HepG2 (cell line): ENCODE measurements around the gene ALG11. TPM values are rescaled to one million over a fixed set of nuclear protein-coding genes. Genes with fewer than 3 reads are reported as not detected.

ENCODE experiments used
- CENPBD1 ChIP-seq: sonication (generic); formaldehyde crosslinking; IDR thresholded peaks from 2 replicates; pipeline ENCODE4 v1.8.0; 2022; ENCODE audit warnings: missing genetic modification reagents, low read depth, mild to moderate bottlenecking, borderline replicate concordance
- EP300 ChIP-seq, 3 experiments: sonication (generic) in 1 of 3; formaldehyde crosslinking in 1 of 3; IDR thresholded peaks; 2 replicates each; pipeline versions ENCODE4 v1.5.1 to v1.6.1; 2011 to 2020; ENCODE audit warnings: low read depth in 2 of 3, low read length in 2 of 3, borderline replicate concordance in 1 of 3, improper control_type of control experiment in 1 of 3, mild to moderate bottlenecking in 1 of 3, missing genetic modification reagents in 1 of 3, moderate library complexity in 1 of 3
- HNF1A ChIP-seq, 2 experiments: sonication (generic) in 1 of 2; formaldehyde crosslinking in 1 of 2; IDR thresholded peaks; 2 replicates each; pipeline versions ENCODE4 v1.4.0 to v1.6.1; 2016 to 2020; ENCODE audit warnings: borderline replicate concordance in 1 of 2, low read depth in 1 of 2, mild to moderate bottlenecking in 1 of 2, missing genetic modification reagents in 1 of 2
- KLF15 ChIP-seq: sonication (generic); formaldehyde crosslinking; IDR thresholded peaks from 2 replicates; pipeline ENCODE4 v1.8.1; 2023; ENCODE audit warnings: borderline replicate concordance, mild to moderate bottlenecking, inconsistent platforms, missing genetic modification reagents, mixed read lengths
- MAFK ChIP-seq, 2 experiments: IDR thresholded peaks in 1 of 2; conservative IDR thresholded peaks in 1 of 2; 2 replicates each; pipeline ENCODE4 v1.6.1; 2011; ENCODE audit warnings: improper control_type of control experiment in 2 of 2, low read length in 2 of 2
- ONECUT2 ChIP-seq: sonication (generic); formaldehyde crosslinking; IDR thresholded peaks from 2 replicates; pipeline ENCODE4 v1.4.0; 2020; ENCODE audit warnings: missing genetic modification reagents
- PBX2 ChIP-seq: IDR thresholded peaks from 2 replicates; pipeline ENCODE4 v1.6.1; 2016; ENCODE audit warnings: control low read depth
- POLR2A ChIP-seq, 2 experiments: IDR thresholded peaks; 2 replicates each; pipeline ENCODE4 v1.6.1; 2011; ENCODE audit warnings: low read depth in 2 of 2, low read length in 2 of 2, mild to moderate bottlenecking in 1 of 2, moderate library complexity in 1 of 2; ENCODE audit not compliant: insufficient read depth in 1 of 2
- POLR2AphosphoS5 ChIP-seq: IDR thresholded peaks from 2 replicates; pipeline ENCODE4 v1.6.1; 2012; ENCODE audit warnings: low read depth, low read length
- PTBP1 ChIP-seq: fragments of 200-400 bp; formaldehyde crosslinking; IDR thresholded peaks from 2 replicates; pipeline ENCODE4 v1.6.1; 2018; ENCODE audit warnings: low read length, low read depth; ENCODE audit not compliant: poor library complexity, severe bottlenecking
- RORA ChIP-seq: sonication (generic); formaldehyde crosslinking; IDR thresholded peaks from 2 replicates; pipeline ENCODE4 v1.5.0; 2020; ENCODE audit warnings: mild to moderate bottlenecking, missing genetic modification reagents, moderate library complexity
- SP2 ChIP-seq: sonication (generic); formaldehyde crosslinking; IDR thresholded peaks from 2 replicates; pipeline ENCODE4 v1.5.1; 2020; ENCODE audit warnings: mild to moderate bottlenecking, missing genetic modification reagents
- U2AF1 ChIP-seq: fragments of 200-400 bp; formaldehyde crosslinking; optimal IDR thresholded peaks from 2 replicates; pipeline ENCODE3; 2017; ENCODE audit warnings: mild to moderate bottlenecking, low read depth, low read length
- ZNF143 ChIP-seq: sonication (generic); formaldehyde crosslinking; IDR thresholded peaks from 2 replicates; pipeline ENCODE4 v1.4.0; 2020; ENCODE audit warnings: missing genetic modification reagents
- ZNF350 ChIP-seq: sonication (generic); formaldehyde crosslinking; IDR thresholded peaks from 2 replicates; pipeline ENCODE4 v1.4.0; 2020; ENCODE audit warnings: mild to moderate bottlenecking, low read depth, missing genetic modification reagents, borderline replicate concordance
- ZNF605 ChIP-seq: sonication (generic); formaldehyde crosslinking; IDR thresholded peaks from 2 replicates; pipeline ENCODE4 v1.8.0; 2022; ENCODE audit warnings: mild to moderate bottlenecking, missing genetic modification reagents
- ZNF616 ChIP-seq: sonication (generic); formaldehyde crosslinking; IDR thresholded peaks from 2 replicates; pipeline ENCODE4 v1.5.0; 2020; ENCODE audit warnings: low read depth, mild to moderate bottlenecking, missing genetic modification reagents
- ZNF816 ChIP-seq: sonication (generic); formaldehyde crosslinking; IDR thresholded peaks from 2 replicates; pipeline ENCODE4 v1.8.0; 2022; ENCODE audit warnings: missing genetic modification reagents, mild to moderate bottlenecking, borderline replicate concordance
- ZNF839 ChIP-seq: sonication (generic); formaldehyde crosslinking; IDR thresholded peaks from 2 replicates; pipeline ENCODE4 v1.4.0; 2020; ENCODE audit warnings: missing genetic modification reagents, mild to moderate bottlenecking, borderline replicate concordance
- ZSCAN5A ChIP-seq: sonication (generic); formaldehyde crosslinking; IDR thresholded peaks from 2 replicates; pipeline ENCODE4 v1.8.0; 2022; ENCODE audit warnings: mild to moderate bottlenecking, missing genetic modification reagents, borderline replicate concordance
- ZSCAN9 ChIP-seq: IDR thresholded peaks from 2 replicates; pipeline ENCODE4 v1.6.1; 2016; ENCODE audit warnings: borderline replicate concordance
- polyA plus RNA-seq, 8 experiments: library from polyadenylated mRNA; depleted of rRNA in 3 of 8; stranded (reverse) in 7 of 8; unstranded in 1 of 8; fragments of >200 nt; fragmentation: Illumina TruSeq in 4 of 8; extraction: Trizol in 4 of 8; gene quantifications; 2 replicates each; pipeline versions ENCODE4 v1.2.1 to v1.2.3, GENCODE V29; 2011 to 2016; ENCODE audit warnings: low read depth in 4 of 8, missing spikeins in 1 of 8, mixed read lengths in 1 of 8; ENCODE audit not compliant: insufficient read depth in 1 of 8
- total RNA-seq, 5 experiments: library from RNA; depleted of rRNA; stranded (reverse); fragments of >200 nt; fragmentation: Illumina TruSeq; extraction: Trizol; gene quantifications; 2 replicates each; pipeline ENCODE4 v1.2.3, GENCODE V29; 2016; ENCODE audit warnings: low read depth in 1 of 5

The ALG11 gene
- total and polyA plus RNA-seq, 2 of the 13 experiments (the other 11 are each of a cell fraction or from before 2014, with no cell fraction given) = 14.7 to 27.9 TPM

GRCh38 chr13:52011632-52012511, at the start of gene ALG11 (continued):
- TF ChIP-seq ZNF350 (CRISPR knock-in tag) (peak; percentile 84; the same call in 1 of the 2 replicates), PBX2 (CRISPR knock-in tag) (peak; percentile 94), PTBP1 (no peak), MAFK (conservative IDR thresholded peaks at IDR 0.05 in 1 of 2, IDR thresholded peaks at IDR 0.05 in 1 of 2; ENCODE audit: low read length in 2 of 2) (no peak), POLR2A (IDR thresholded peaks at IDR 0.05; ENCODE audit: insufficient read depth in 1 of 2, low read depth in 2 of 2, low read length in 2 of 2) (peak; percentile 90 to 98), ZNF605 (CRISPR knock-in tag) (peak; percentile 97), ZNF616 (CRISPR knock-in tag) (peak; percentile 83), SP2 (CRISPR knock-in tag) (peak; percentile 95), ZNF143 (CRISPR knock-in tag) (no peak), ONECUT2 (CRISPR knock-in tag) (peak; percentile 100), U2AF1 (no peak), ZNF839 (CRISPR knock-in tag) (no peak), KLF15 (no peak), ZSCAN9 (peak; percentile 89), RORA (no peak), HNF1A (IDR thresholded peaks at IDR 0.05; ENCODE audit: low read depth) (no peak), HNF1A (CRISPR knock-in tag; IDR thresholded peaks at IDR 0.05; ENCODE audit: borderline replicate concordance) (peak; percentile 76), ZSCAN5A (CRISPR knock-in tag) (peak; percentile 96; the same call in 1 of the 2 replicates), POLR2AphosphoS5 (peak; percentile 89), CENPBD1 (no peak), EP300 (IDR thresholded peaks at IDR 0.05; ENCODE audit: low read depth in 2 of 2, low read length in 2 of 2) (peak; percentile 25 to 89; a peak in 2 of 4 replicates), EP300 (CRISPR knock-in tag; IDR thresholded peaks at IDR 0.05; ENCODE audit: borderline replicate concordance) (peak; percentile 62; the same call in 1 of the 2 replicates), ZNF816 (CRISPR knock-in tag) (peak; percentile 74; the same call in 1 of the 2 replicates)
